Suprapubic skin (tissue), 4 donors: ENCODE measurements around the gene ENPEP. TPM values are rescaled to one million over a fixed set of nuclear protein-coding genes. Genes with fewer than 3 reads are reported as not detected.
"Not testable (repeated sequence)": the region's sequence is repeated elsewhere in the genome, so short reads cannot be mapped to it uniquely, and the experiment has no call there.

Experiments used
- DNase-seq, 2 donors: peaks; one replicate each; pipeline ENCODE4 v3.0.0-alpha.2; 2019; ENCODE audit warnings: low spot score in 2 of 2
- H3K27ac ChIP-seq: fragments of 200-600 bp; sonication (generic); one replicate; pipeline ENCODE4 v1.5.1; 2019
- H3K27me3 ChIP-seq: fragments of 200-600 bp; sonication (generic); one replicate; pipeline ENCODE4 v1.5.1; 2019
- H3K36me3 ChIP-seq: fragments of 200-600 bp; sonication (generic); one replicate; pipeline ENCODE4 v1.5.1; 2019
- H3K4me1 ChIP-seq: fragments of 200-600 bp; sonication (generic); one replicate; pipeline ENCODE4 v1.5.1; 2019
- H3K4me3 ChIP-seq: fragments of 200-600 bp; sonication (generic); one replicate; pipeline ENCODE4 v1.5.1; 2019; ENCODE audit warnings: mild to moderate bottlenecking
- H3K9me3 ChIP-seq: fragments of 200-600 bp; sonication (generic); one replicate; pipeline ENCODE4 v1.5.1; 2019
- CTCF ChIP-seq, 2 donors: fragments of 200-600 bp in 1 of 2; fragments of 450-650 bp in 1 of 2; sonication (generic) in 1 of 2; IDR thresholded peaks; one replicate each; pipeline ENCODE4 v1.5.1; 2016 to 2019; ENCODE audit warnings: antibody characterized with exemption in 2 of 2, mild to moderate bottlenecking in 1 of 2, moderate library complexity in 1 of 2
- EP300 ChIP-seq: sonication (generic); formaldehyde crosslinking; IDR thresholded peaks from one replicate; pipeline ENCODE4 v1.6.1; 2017; ENCODE audit warnings: antibody characterized with exemption
- POLR2A ChIP-seq, 2 donors: fragments of 450-650 bp; IDR thresholded peaks; one replicate each; pipeline ENCODE4 v1.6.1; 2017; ENCODE audit warnings: antibody characterized with exemption in 2 of 2, mild to moderate bottlenecking in 2 of 2, moderate library complexity in 2 of 2
- POLR2AphosphoS5 ChIP-seq, 3 donors: sonication (generic); formaldehyde crosslinking; IDR thresholded peaks; one replicate each; pipeline ENCODE4 v1.6.1; 2017; ENCODE audit warnings: antibody characterized with exemption in 3 of 3
- WGBS: methylation state at CpG from one replicate; pipeline ENCODE4 v1.1.5; 2018; 5-methylcytosine and 5-hydroxymethylcytosine counted together
- total RNA-seq, 4 donors: library from RNA; depleted of rRNA; stranded (reverse); fragments of >200 nt; gene quantifications; one replicate each; pipeline ENCODE4 v1.1.0, GENCODE V29; 2016

ENPEP gene
- total RNA-seq, 4 donors from 2014 or later, result 0.91 to 2.5 (median 1.7) TPM

GRCh38 chr4:110486256-110486655 lies 10.3 kb downstream of the ENPEP start:
- Histone ChIP-seq H3K27me3 (peaks cover 2% of the 10 kb centered on the region), H3K4me3 (no peak overlapping the region), H3K27ac (no peak overlapping the region), H3K9me3 (no peaks in the 10 kb centered on the region), H3K36me3 (no peaks in the 10 kb centered on the region), H3K4me1 (peaks cover 17% of the 10 kb centered on the region)
- no peak for DNase-seq
- no peak for TF ChIP-seq POLR2AphosphoS5 (IDR thresholded peaks at IDR 0.05)
- no peak for TF ChIP-seq CTCF (IDR thresholded peaks at IDR 0.05)
- TF ChIP-seq POLR2A (IDR thresholded peaks at IDR 0.05), result no peak
- no peak for TF ChIP-seq EP300
- 56% methylated on average over 4 of the region's 4 CpGs for WGBS

- 66% methylated on average over 4 of the region's 4 CpGs for WGBS
- H3K36me3 ChIP-seq, result not testable (repeated sequence)
Observed at GRCh38 chr4:110486850-110487249, 10.9 kb downstream of the ENPEP start.

GRCh38 chr4:110487873-110488272 lies 11.9 kb downstream of the ENPEP start:
- Histone ChIP-seq H3K27ac (no peak overlapping the region), H3K9me3 (no peaks in the 10 kb centered on the region), H3K27me3 (no peaks in the 10 kb centered on the region), H3K4me3 (no peak overlapping the region), H3K36me3 (no peaks in the 10 kb centered on the region), H3K4me1 (peaks cover 17% of the 10 kb centered on the region)
- TF ChIP-seq EP300 (no peak), POLR2A (IDR thresholded peaks at IDR 0.05) (no peak), CTCF (IDR thresholded peaks at IDR 0.05) (no peak), POLR2AphosphoS5 (IDR thresholded peaks at IDR 0.05) (no peak)
- DNase-seq, result no peak

More at GRCh38 chr4:110486850-110487249, 10.9 kb downstream of the ENPEP start:
- H3K4me3 ChIP-seq, H3K9me3 ChIP-seq, H3K27me3 ChIP-seq, DNase-seq, H3K27ac ChIP-seq: not testable (repeated sequence)
- peaks cover 17% of the 10 kb centered on the region for H3K4me1 ChIP-seq

GRCh38 chr4:110489901-110490508 lies 14.1 kb downstream of the ENPEP start:
- DNase-seq, result no peak
- WGBS, result 57% methylated on average over 6 of the region's 6 CpGs
- Histone ChIP-seq H3K9me3 (no peaks in the 10 kb centered on the region), H3K36me3 (no peaks in the 10 kb centered on the region), H3K27ac (no peak overlapping the region), H3K4me1 (peaks cover 12% of the 10 kb centered on the region), H3K4me3 (no peak overlapping the region), H3K27me3 (no peaks in the 10 kb centered on the region)
- no peak for TF ChIP-seq EP300
- no peak for TF ChIP-seq POLR2AphosphoS5 (IDR thresholded peaks at IDR 0.05)
- TF ChIP-seq POLR2A (IDR thresholded peaks at IDR 0.05), result no peak
- no peak for TF ChIP-seq CTCF (IDR thresholded peaks at IDR 0.05)

- TF ChIP-seq POLR2AphosphoS5 (IDR thresholded peaks at IDR 0.05) (no peak), EP300 (no peak), CTCF (IDR thresholded peaks at IDR 0.05) (no peak), POLR2A (IDR thresholded peaks at IDR 0.05) (no peak)
- Histone ChIP-seq H3K27ac (no peak overlapping the region), H3K27me3 (no peaks in the 10 kb centered on the region), H3K4me3 (no peak overlapping the region), H3K36me3 (no peaks in the 10 kb centered on the region), H3K4me1 (peaks cover 3% of the 10 kb centered on the region), H3K9me3 (no peaks in the 10 kb centered on the region)
- 81% methylated on average over 5 of the region's 5 CpGs for WGBS
- DNase-seq, result no peak
Observed at GRCh38 chr4:110492522-110492921, 16.6 kb downstream of the ENPEP start.

GRCh38 chr4:110493520-110493919 lies 17.6 kb downstream of the ENPEP start:
- no peaks in the 10 kb centered on the region for H3K36me3 ChIP-seq
- DNase-seq, result no peak
- no peaks in the 10 kb centered on the region for H3K9me3 ChIP-seq
- H3K4me1 ChIP-seq, result no peaks in the 10 kb centered on the region
- no peaks in the 10 kb centered on the region for H3K27me3 ChIP-seq
- TF ChIP-seq POLR2AphosphoS5 (IDR thresholded peaks at IDR 0.05) (no peak), EP300 (no peak)
- 54% methylated on average over 1 of the region's 1 CpG for WGBS
- H3K4me3 ChIP-seq, result no peak overlapping the region
- H3K27ac ChIP-seq, result no peak overlapping the region
